SK-N-DZ (cell line): ENCODE results near the gene RAB25.
A peak's percentile ranks its signal among the peaks of the same experiment; 100 is the strongest.
"Not testable (repeated sequence)": the region's sequence is repeated elsewhere in the genome, so short reads cannot be mapped to it uniquely, and the experiment has no call there.

Source experiments
- DNase-seq: peaks from one replicate; pipeline ENCODE4 v3.0.0-alpha.2; 2015; ENCODE audit warnings: low spot score

Gene RAB25

GRCh38 chr1:156101880-156102279 lies 40.9 kb downstream of the RAB25 start:
- no peak for DNase-seq

- DNase-seq = no peak
Measured at GRCh38 chr1:156102633-156103511, 41.9 kb downstream of the RAB25 start.

DNA sequence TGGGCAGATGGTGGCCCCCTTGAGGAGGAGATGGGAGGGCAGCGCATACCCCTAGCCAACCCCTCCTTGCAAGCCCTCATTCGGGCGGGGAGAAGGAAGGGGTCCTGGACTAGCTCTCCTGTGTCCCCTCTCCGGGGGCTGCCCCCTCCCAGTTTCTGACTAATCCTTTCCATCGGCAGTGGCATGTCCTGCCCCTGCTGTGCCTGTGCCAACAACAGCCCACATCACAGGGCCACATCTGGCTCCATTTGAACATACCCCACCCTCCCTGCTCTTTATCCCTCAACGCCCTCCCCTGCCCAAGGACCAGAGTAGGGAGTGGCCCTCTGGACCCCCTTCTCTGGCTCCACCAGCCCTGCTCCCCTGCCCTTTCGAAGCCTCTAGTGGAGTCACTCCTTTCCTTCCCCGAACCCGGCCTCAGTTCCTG lies 42.6 kb downstream of the RAB25 start:
- DNase-seq = no peak

GRCh38 chr1:156104065-156104810 lies 43.3 kb downstream of the RAB25 start:
- no peak for DNase-seq

- peak; percentile 43 for DNase-seq
Measured at GRCh38 chr1:156104861-156105832, 44.2 kb downstream of the RAB25 start.

- DNase-seq = peak; percentile 50
Measured at GRCh38 chr1:156106624-156107488, 45.9 kb downstream of the RAB25 start.

GRCh38 chr1:156108057-156108456 lies 47.1 kb downstream of the RAB25 start:
- DNase-seq = no peak

GRCh38 chr1:156108664-156109241 lies 47.8 kb downstream of the RAB25 start:
- DNase-seq = no peak

DNA sequence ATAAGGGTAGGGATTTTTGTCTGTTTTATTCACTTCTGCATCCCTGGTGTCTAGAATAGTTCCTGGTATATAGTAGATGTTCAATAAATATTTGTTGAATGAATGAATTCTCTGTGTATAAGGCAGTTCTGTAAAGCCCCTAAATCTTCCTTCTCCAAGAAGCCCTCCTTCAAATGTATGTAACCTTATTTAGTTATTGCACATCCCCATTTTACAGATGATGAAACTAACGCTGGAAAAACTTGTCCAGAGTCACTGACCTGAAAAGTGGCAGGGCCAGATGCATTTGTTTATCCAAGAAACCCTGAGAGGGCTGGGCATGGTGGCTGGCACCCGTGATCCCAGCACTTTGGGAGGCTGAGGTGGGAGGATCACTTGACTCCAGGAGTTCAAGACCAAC lies 49.3 kb downstream of the RAB25 start:
- no peak for DNase-seq

DNA sequence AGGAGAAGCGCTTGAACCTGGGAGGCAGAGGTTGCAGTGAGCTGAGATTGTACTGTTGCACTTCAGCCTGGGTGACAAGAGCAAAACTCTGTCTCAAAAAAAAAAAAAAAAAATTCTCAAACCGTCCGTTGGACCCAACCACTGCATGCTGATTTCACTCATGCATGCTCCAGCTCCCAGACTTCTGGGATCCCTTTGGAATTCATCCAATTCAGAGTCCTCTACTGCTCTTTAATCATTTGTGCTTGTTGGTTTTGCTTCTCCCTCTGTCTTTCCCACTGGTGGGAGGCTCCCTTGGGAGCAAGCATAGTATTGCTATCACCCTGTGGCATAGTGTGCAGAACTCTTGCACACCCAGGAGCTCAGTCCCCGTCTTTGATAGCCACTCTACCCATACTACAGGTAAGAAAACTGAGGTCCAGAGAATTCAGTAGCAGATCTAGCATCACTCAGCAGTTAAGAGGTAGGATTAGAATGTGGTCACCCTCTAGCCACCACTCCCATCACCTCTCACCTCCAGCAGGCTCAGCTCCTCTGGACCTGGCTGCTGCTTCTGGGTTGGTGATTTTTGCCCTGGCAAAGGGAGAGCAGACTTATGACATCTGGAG lies 50.5 kb downstream of the RAB25 start:
- DNase-seq = no peak

- peak; percentile 62 for DNase-seq
Measured at GRCh38 chr1:156112276-156113137, 51.5 kb downstream of the RAB25 start.

DNA sequence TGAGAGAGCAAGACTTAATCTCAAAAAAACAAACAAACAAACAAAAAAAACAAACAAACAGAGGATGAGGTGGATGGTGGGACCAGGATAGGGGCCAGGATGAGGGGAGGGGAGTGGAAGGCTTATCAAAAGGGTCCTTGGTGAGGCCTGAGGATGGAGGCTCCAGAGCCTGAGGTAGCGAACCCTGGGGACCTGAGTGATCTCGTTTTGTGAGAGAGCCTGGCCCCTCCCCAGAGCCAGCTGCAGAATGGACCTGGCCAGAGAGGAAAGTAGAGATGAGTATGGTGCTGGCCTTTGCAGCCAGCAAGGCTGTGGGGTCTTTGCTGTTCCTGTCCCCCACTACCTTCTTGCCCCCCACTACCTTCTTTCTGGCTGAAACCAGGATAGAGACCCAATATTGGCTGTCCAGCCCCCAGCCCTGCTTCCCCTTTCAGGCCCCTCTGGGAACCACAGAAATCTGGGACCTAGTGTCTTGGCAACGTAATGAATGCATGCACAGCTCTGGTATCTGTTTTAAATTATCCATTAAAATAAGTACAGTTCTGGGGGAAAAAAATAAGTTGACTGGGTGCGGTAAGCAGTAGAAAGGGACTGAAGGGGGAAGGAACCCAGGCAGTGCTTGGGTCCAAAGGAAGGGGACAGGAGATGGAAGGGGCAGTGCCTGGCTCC lies 52.5 kb downstream of the RAB25 start:
- DNase-seq = no peak

DNA sequence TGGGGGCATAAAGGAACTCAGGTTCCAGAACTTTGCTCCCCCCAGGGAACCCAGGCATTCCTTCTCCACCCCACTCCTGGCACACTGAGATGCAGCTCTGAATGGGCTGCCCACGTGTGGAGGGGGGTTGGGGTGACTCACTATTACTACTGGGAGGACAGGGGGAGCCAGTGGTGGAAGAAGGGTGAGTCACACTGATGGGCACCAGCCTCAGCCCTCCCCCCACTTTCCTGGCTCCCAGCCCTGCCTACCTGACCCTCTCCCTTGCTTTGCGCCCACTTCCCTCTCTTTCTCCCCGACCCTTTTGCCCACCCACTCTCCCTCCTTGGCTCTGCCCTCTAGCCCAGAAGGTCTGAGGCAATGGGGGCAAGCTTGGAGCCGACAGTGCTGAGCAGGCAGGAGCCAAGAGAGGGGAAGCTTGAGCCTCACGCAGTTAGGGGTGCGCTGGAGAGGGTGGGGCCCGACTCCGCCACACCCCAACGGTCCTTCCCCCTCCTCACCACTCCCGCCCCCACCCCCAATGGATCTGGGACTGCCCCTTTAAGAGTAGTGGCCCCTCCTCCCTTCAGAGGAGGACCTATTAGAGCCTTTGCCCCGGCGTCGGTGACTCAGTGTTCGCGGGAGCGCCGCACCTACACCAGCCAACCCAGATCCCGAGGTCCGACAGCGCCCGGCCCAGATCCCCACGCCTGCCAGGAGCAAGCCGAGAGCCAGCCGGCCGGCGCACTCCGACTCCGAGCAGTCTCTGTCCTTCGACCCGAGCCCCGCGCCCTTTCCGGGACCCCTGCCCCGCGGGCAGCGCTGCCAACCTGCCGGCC lies 53.4 kb downstream of the RAB25 start, which contains the start of gene LMNA:
TSS of gene LMNA (plus strand) at position 611 of the 818 bp plus-strand sequence. CDS start 208 bp downstream, outside the sequence.
- DNase-seq = no peak

DNA sequence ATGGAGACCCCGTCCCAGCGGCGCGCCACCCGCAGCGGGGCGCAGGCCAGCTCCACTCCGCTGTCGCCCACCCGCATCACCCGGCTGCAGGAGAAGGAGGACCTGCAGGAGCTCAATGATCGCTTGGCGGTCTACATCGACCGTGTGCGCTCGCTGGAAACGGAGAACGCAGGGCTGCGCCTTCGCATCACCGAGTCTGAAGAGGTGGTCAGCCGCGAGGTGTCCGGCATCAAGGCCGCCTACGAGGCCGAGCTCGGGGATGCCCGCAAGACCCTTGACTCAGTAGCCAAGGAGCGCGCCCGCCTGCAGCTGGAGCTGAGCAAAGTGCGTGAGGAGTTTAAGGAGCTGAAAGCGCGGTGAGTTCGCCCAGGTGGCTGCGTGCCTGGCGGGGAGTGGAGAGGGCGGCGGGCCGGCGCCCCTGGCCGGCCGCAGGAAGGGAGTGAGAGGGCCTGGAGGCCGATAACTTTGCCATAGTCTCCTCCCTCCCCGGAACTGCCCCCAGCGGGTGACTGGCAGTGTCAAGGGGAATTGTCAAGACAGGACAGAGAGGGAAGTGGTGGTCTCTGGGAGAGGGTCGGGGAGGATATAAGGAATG lies 54.1 kb downstream of the RAB25 start:
- no peak for DNase-seq

- DNase-seq = no peak
Measured at GRCh38 chr1:156115514-156116374, 54.8 kb downstream of the RAB25 start.

- not testable (repeated sequence) for DNase-seq
Measured at GRCh38 chr1:156116731-156117130, 55.8 kb downstream of the RAB25 start.
